PC-3 (cell line): Measurements from ENCODE around the gene CCT3. TPM values are rescaled to one million over a fixed set of nuclear protein-coding genes. Genes with fewer than 3 reads are reported as not detected.

ENCODE experiments used
- ATAC-seq: fragments of 200-7000 bp; cut with Tn5 transposase; 2 replicates; pipeline ENCODE4 v1.9.1; 2020; ENCODE audit warnings: mild to moderate bottlenecking, moderate library complexity
- BruUV-seq: library from RNA; stranded (reverse); fragments of 400-500 nt; replicated peaks from 2 replicates; lab custom pipeline; 2021; lab: Mats Ljungman, UMichigan
- CTCF ChIA-PET: fragments of 300-600 bp; sonication (Branson Sonifier 250); formaldehyde crosslinking; loops from one replicate; lab custom pipeline; 2022; ENCODE audit warnings: antibody characterized with exemption; lab: Charles Lee
- POLR2A ChIA-PET: fragments of 300-600 bp; sonication (Branson Sonifier 250); formaldehyde crosslinking; loops from one replicate; lab custom pipeline; 2022; ENCODE audit warnings: antibody characterized with exemption; ENCODE audit not compliant: unreplicated experiment; lab: Charles Lee
- DNase-seq: peaks from one replicate; pipeline ENCODE4 v3.0.0-alpha.2; 2015
- H2AFZ ChIP-seq: fragments of 300-600 bp; sonication (generic); 2 replicates; pipeline ENCODE4 v1.6.0; 2016; ENCODE audit warnings: antibody characterized with exemption, low read length
- H3F3A ChIP-seq: fragments of 300-600 bp; sonication (generic); one replicate; pipeline ENCODE4 v1.6.0; 2017; ENCODE audit warnings: antibody characterized with exemption, low read length, control low read depth, mild to moderate bottlenecking; ENCODE audit not compliant: unreplicated experiment
- H3K27ac ChIP-seq: fragments of 300-600 bp; sonication (generic); 2 replicates; pipeline ENCODE4 v1.5.1; 2016; ENCODE audit warnings: mild to moderate bottlenecking, low read length
- H3K27me3 ChIP-seq: fragments of 300-600 bp; sonication (generic); 2 replicates; pipeline ENCODE4 v1.6.1; 2016; ENCODE audit warnings: low read length, mixed read lengths
- H3K36me3 ChIP-seq: fragments of 300-600 bp; sonication (generic); 2 replicates; pipeline ENCODE4 v1.6.1; 2016; ENCODE audit warnings: low read depth, mixed run types, low read length, mixed read lengths
- H3K4me1 ChIP-seq: fragments of 300-600 bp; sonication (generic); 2 replicates; pipeline ENCODE4 v1.5.1; 2016; ENCODE audit warnings: low read length; ENCODE audit not compliant: insufficient read depth
- H3K4me2 ChIP-seq: fragments of 300-600 bp; sonication (generic); 2 replicates; pipeline ENCODE4 v1.6.0; 2016; ENCODE audit warnings: low read length
- H3K4me3 ChIP-seq: fragments of 300-600 bp; sonication (generic); 2 replicates; pipeline ENCODE4 v1.5.1; 2016; ENCODE audit warnings: mild to moderate bottlenecking, low read length, mixed read lengths
- H3K79me2 ChIP-seq: fragments of 300-600 bp; sonication (generic); 2 replicates; pipeline ENCODE4 v1.6.1; 2017; ENCODE audit warnings: low read length, mixed read lengths
- H3K9ac ChIP-seq: fragments of 300-600 bp; sonication (generic); 2 replicates; pipeline ENCODE4 v1.6.0; 2016; ENCODE audit warnings: mild to moderate bottlenecking, low read length
- H3K9me2 ChIP-seq: fragments of 300-600 bp; sonication (generic); replicated peaks from 2 replicates; pipeline ENCODE4 v1.6.1; 2016; ENCODE audit warnings: mixed run types, low read length, mixed read lengths
- H3K9me3 ChIP-seq: fragments of 300-600 bp; sonication (generic); 2 replicates; pipeline ENCODE4 v1.6.1; 2016; ENCODE audit warnings: low read length, mixed read lengths
- H4K20me1 ChIP-seq: fragments of 300-600 bp; sonication (generic); 2 replicates; pipeline ENCODE4 v1.6.1; 2016; ENCODE audit warnings: low read length, mixed read lengths
- CTCF ChIP-seq: fragments of 300-600 bp; sonication (generic); conservative IDR thresholded peaks from 2 replicates; pipeline ENCODE4 v1.5.1; 2017; ENCODE audit warnings: antibody characterized with exemption, low read depth, mild to moderate bottlenecking, low read length
- EZH2 ChIP-seq: fragments of 300-600 bp; sonication (generic); IDR thresholded peaks from one replicate; pipeline ENCODE4 v1.6.1; 2017; ENCODE audit warnings: antibody characterized with exemption, mild to moderate bottlenecking, low read length; ENCODE audit not compliant: unreplicated experiment
- EZH2phosphoT487 ChIP-seq: fragments of 300-600 bp; sonication (generic); IDR thresholded peaks from 2 replicates; pipeline ENCODE4 v1.6.1; 2018; ENCODE audit warnings: mild to moderate bottlenecking, antibody characterized with exemption, low read length, borderline replicate concordance
- intact Hi-C: fragments of 100-400 bp; cut with micrococcal nuclease; formaldehyde crosslinking; loops from 2 replicates; pipeline ENCODE4 v1.9.0; 2023
- total RNA-seq: library from RNA; depleted of rRNA; stranded (reverse); fragments of >200 nt; gene quantifications from 2 replicates; pipeline ENCODE4 v1.2.3, GENCODE V29; 2014

The CCT3 gene
- total RNA-seq, 1 experiment from 2014 or later = 692 TPM

DNA sequence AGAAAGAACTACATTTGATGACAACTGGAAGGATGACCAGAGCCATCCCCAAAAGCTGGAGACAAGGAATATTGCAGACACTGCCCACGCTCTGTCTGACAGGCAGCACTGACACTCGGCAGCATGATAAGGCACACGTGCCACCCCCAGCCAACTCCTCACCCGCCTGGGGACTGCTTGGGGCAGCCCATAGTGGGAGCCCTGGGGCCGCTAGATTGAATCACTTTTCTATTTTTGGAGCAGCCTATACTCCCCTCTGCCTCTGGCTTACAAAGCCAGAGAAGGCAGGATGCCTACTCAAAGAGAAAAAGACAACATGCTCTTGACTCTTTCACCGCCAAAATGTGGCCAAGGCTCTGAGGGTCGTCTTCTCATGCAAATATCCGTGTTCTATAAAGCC, 56.8 kb downstream of the CCT3 start:
- no peak overlapping the region for H2AFZ ChIP-seq
- DNase-seq = peak; percentile 29
- ChIA-PET POLR2A (no interaction called here), CTCF (interaction anchor here (0.7 kb wide), 1 partner anchor 198 kb away, joined by 3 read pairs; no protein-coding TSS in a partner anchor)
- peak overlapping the region; percentile 98 for H3K9ac ChIP-seq
- peak overlapping the region; percentile 86 for H3K4me3 ChIP-seq
- peak overlapping the region; percentile 95 for H3K4me2 ChIP-seq
- no peak for ATAC-seq
- no peaks in the 10 kb centered on the region for H3F3A ChIP-seq
- no peaks in the 10 kb centered on the region for H3K27me3 ChIP-seq
- peaks cover 36% of the 10 kb centered on the region for H3K36me3 ChIP-seq
- no peaks in the 10 kb centered on the region for H3K9me2 ChIP-seq
- H4K20me1 ChIP-seq = peaks cover 36% of the 10 kb centered on the region
- intact Hi-C loops = no loop called here
- no TSS peak for BruUV-seq
- H3K27ac ChIP-seq = peak overlapping the region; percentile 76
- H3K4me1 ChIP-seq = peaks cover 32% of the 10 kb centered on the region
- H3K9me3 ChIP-seq = no peaks in the 10 kb centered on the region
- TF ChIP-seq CTCF (no peak), EZH2 (no peak), EZH2phosphoT487 (no peak)
- peaks cover 73% of the 10 kb centered on the region for H3K79me2 ChIP-seq

GRCh38 chr1:156279837-156280236, 58.3 kb downstream of the CCT3 start:
- no peaks in the 10 kb centered on the region for H3K27me3 ChIP-seq
- intact Hi-C loops = no loop called here
- peaks cover 69% of the 10 kb centered on the region for H3K79me2 ChIP-seq
- no peak overlapping the region for H3K4me3 ChIP-seq
- no peak overlapping the region for H3K27ac ChIP-seq
- no peaks in the 10 kb centered on the region for H3F3A ChIP-seq
- no peak for TF ChIP-seq CTCF
- no peak for TF ChIP-seq EZH2phosphoT487
- TF ChIP-seq EZH2 = no peak
- no peak overlapping the region for H3K4me2 ChIP-seq
- BruUV-seq = no TSS peak
- peaks cover 47% of the 10 kb centered on the region for H3K36me3 ChIP-seq
- no peak overlapping the region for H3K9ac ChIP-seq
- H4K20me1 ChIP-seq = peaks cover 36% of the 10 kb centered on the region
- no peak for ATAC-seq
- ChIA-PET CTCF (no interaction called here), POLR2A (no interaction called here)
- H3K9me3 ChIP-seq = no peaks in the 10 kb centered on the region
- peaks cover 30% of the 10 kb centered on the region for H3K4me1 ChIP-seq
- no peaks in the 10 kb centered on the region for H3K9me2 ChIP-seq
- DNase-seq = no peak
- no peak overlapping the region for H2AFZ ChIP-seq

GRCh38 chr1:156276966-156277381, 61.1 kb downstream of the CCT3 start:
- Histone ChIP-seq H3K9me3 (no peaks in the 10 kb centered on the region), H4K20me1 (peaks cover 35% of the 10 kb centered on the region), H3K4me2 (no peak overlapping the region), H3K4me3 (no peak overlapping the region), H3K4me1 (peaks cover 11% of the 10 kb centered on the region), H3K27me3 (no peaks in the 10 kb centered on the region), H3K27ac (no peak overlapping the region), H2AFZ (no peak overlapping the region), H3K9me2 (no peaks in the 10 kb centered on the region), H3K9ac (no peak overlapping the region), H3K36me3 (peaks cover 74% of the 10 kb centered on the region), H3F3A (no peaks in the 10 kb centered on the region), H3K79me2 (peaks cover 43% of the 10 kb centered on the region)
- no TSS peak for BruUV-seq
- intact Hi-C loops = no loop called here
- ATAC-seq = no peak
- TF ChIP-seq CTCF = no peak
- no peak for TF ChIP-seq EZH2
- TF ChIP-seq EZH2phosphoT487 = no peak
- DNase-seq = no peak
- ChIA-PET POLR2A (no interaction called here), CTCF (interaction anchor here (0.7 kb wide), 1 partner anchor 151 kb away, joined by 6 read pairs; no protein-coding TSS in a partner anchor)
